ENCODE measurements around the gene MED25. TPM values are rescaled to one million over a fixed set of nuclear protein-coding genes. Genes with fewer than 3 reads are reported as not detected.

The MED25 gene
- total RNA-seq, 5 donors from 2014 or later (not counting 1 experiment from before 2014, with no cell fraction given): 46.0 to 64.1 (median 57.6) TPM

- Mint-ChIP-seq H3K4me3 (no peak overlapping the region), H3K27me3 (no peaks in the 10 kb centered on the region), H3K4me1 (peaks cover 15 to 22% (median 18%) of the 10 kb centered on the region in 3 donors), H3K27ac (no peak overlapping the region), H3K36me3 (peaks cover 42% of the 10 kb centered on the region), H3K9me3 (no peaks in the 10 kb centered on the region)
- WGBS (ENCODE audit: insufficient coverage): 95% methylated on average over 25 of the region's 31 CpGs
- Histone ChIP-seq H3K27me3 (replicated peaks in 1 of 2; ENCODE audit: control insufficient read depth in 2 of 2, extremely low read depth in 1 of 2, insufficient read depth in 2 of 2, low read length in 1 of 2) (no peaks in the 10 kb centered on the region), H3K9me3 (no peaks in the 10 kb centered on the region), H3K36me3 (ENCODE audit: control insufficient read depth in 2 of 2, extremely low read depth in 1 of 2, insufficient read depth in 1 of 2, low read length in 1 of 2) (peaks cover 28 to 57% of the 10 kb centered on the region in 2 donors), H3K27ac (ENCODE audit: low read length) (no peak overlapping the region), H3K4me3 (ENCODE audit: control insufficient read depth in 1 of 2, extremely low read depth in 1 of 2, low read length in 1 of 2) (no peak overlapping the region), H3K4me1 (ENCODE audit: control insufficient read depth in 1 of 2, extremely low read depth in 1 of 2, insufficient read depth in 2 of 2, low read length in 2 of 2) (peaks cover 6 to 18% of the 10 kb centered on the region in 2 experiments)
- no peak for DNase-seq
- ATAC-seq (replicated peaks in 1 of 4): no peak
- POLR2A ChIA-PET: no interaction called here
- CTCF ChIA-PET: interaction anchor here (0.5 to 0.6 kb wide), 2 partner anchors 71 to 354 kb away, joined by 3 read pairs; partner anchors contain the start of gene RCN3 (in 1 of the 2)
These were observed 63.7 kb downstream of the MED25 start for GRCh38 chr19:49881672-49882394.

GRCh38 chr19:49882643-49883042 is 64.6 kb downstream of the MED25 start:
- WGBS (ENCODE audit: insufficient coverage): 95% methylated on average over 14 of the region's 14 CpGs
- Histone ChIP-seq H3K36me3 (ENCODE audit: control insufficient read depth in 2 of 2, extremely low read depth in 1 of 2, insufficient read depth in 1 of 2, low read length in 1 of 2) (peaks cover 32 to 60% of the 10 kb centered on the region in 2 donors), H3K9me3 (no peaks in the 10 kb centered on the region), H3K4me3 (ENCODE audit: control insufficient read depth in 1 of 2, extremely low read depth in 1 of 2, low read length in 1 of 2) (no peak overlapping the region), H3K27me3 (replicated peaks in 1 of 2; ENCODE audit: control insufficient read depth in 2 of 2, extremely low read depth in 1 of 2, insufficient read depth in 2 of 2, low read length in 1 of 2) (no peaks in the 10 kb centered on the region), H3K27ac (ENCODE audit: low read length) (no peak overlapping the region), H3K4me1 (ENCODE audit: control insufficient read depth in 1 of 2, extremely low read depth in 1 of 2, insufficient read depth in 2 of 2, low read length in 2 of 2) (peaks cover 6 to 18% of the 10 kb centered on the region in 2 experiments)
- H3K27ac Mint-ChIP-seq: no peak overlapping the region
- H3K27me3 Mint-ChIP-seq: no peaks in the 10 kb centered on the region
- H3K4me3 Mint-ChIP-seq: no peak overlapping the region
- peaks cover 42% of the 10 kb centered on the region for H3K36me3 Mint-ChIP-seq
- ChIA-PET POLR2A (no interaction called here), CTCF (no interaction called here)
- H3K9me3 Mint-ChIP-seq: no peaks in the 10 kb centered on the region
- peaks cover 15 to 22% (median 18%) of the 10 kb centered on the region in 3 donors for H3K4me1 Mint-ChIP-seq
- DNase-seq: no peak
- ATAC-seq (replicated peaks in 1 of 4): no peak

GRCh38 chr19:49883094-49883493 is 65.0 kb downstream of the MED25 start:
- peaks cover 5 to 15% of the 10 kb centered on the region in 2 experiments for H3K4me1 ChIP-seq (ENCODE audit: control insufficient read depth in 1 of 2, extremely low read depth in 1 of 2, insufficient read depth in 2 of 2, low read length in 2 of 2)
- H3K27me3 ChIP-seq (replicated peaks in 1 of 2; ENCODE audit: control insufficient read depth in 2 of 2, extremely low read depth in 1 of 2, insufficient read depth in 2 of 2, low read length in 1 of 2): no peaks in the 10 kb centered on the region
- 96% methylated on average over 5 of the region's 5 CpGs for WGBS (ENCODE audit: insufficient coverage)
- H3K27ac ChIP-seq (ENCODE audit: low read length): no peak overlapping the region
- peaks cover 40% of the 10 kb centered on the region for H3K36me3 Mint-ChIP-seq
- H3K4me1 Mint-ChIP-seq: peaks cover 12 to 19% (median 15%) of the 10 kb centered on the region in 3 donors
- no peak overlapping the region for H3K27ac Mint-ChIP-seq
- no peak overlapping the region for H3K4me3 ChIP-seq (ENCODE audit: control insufficient read depth in 1 of 2, extremely low read depth in 1 of 2, low read length in 1 of 2)
- no peak for DNase-seq
- ChIA-PET CTCF (no interaction called here), POLR2A (no interaction called here)
- no peak for ATAC-seq (replicated peaks in 1 of 4)
- H3K27me3 Mint-ChIP-seq: no peaks in the 10 kb centered on the region
- H3K9me3 ChIP-seq: no peaks in the 10 kb centered on the region
- no peaks in the 10 kb centered on the region for H3K9me3 Mint-ChIP-seq
- peaks cover 32 to 60% of the 10 kb centered on the region in 2 donors for H3K36me3 ChIP-seq (ENCODE audit: control insufficient read depth in 2 of 2, extremely low read depth in 1 of 2, insufficient read depth in 1 of 2, low read length in 1 of 2)
- no peak overlapping the region for H3K4me3 Mint-ChIP-seq

GRCh38 chr19:49884109-49884508 is 66.0 kb downstream of the MED25 start:
- Histone ChIP-seq H3K4me1 (ENCODE audit: control insufficient read depth in 1 of 2, extremely low read depth in 1 of 2, insufficient read depth in 2 of 2, low read length in 2 of 2) (peaks cover 0 to 5% of the 10 kb centered on the region in 2 experiments), H3K36me3 (ENCODE audit: control insufficient read depth in 2 of 2, extremely low read depth in 1 of 2, insufficient read depth in 1 of 2, low read length in 1 of 2) (peaks cover 32 to 59% of the 10 kb centered on the region in 2 donors), H3K4me3 (ENCODE audit: control insufficient read depth in 1 of 2, extremely low read depth in 1 of 2, low read length in 1 of 2) (no peak overlapping the region), H3K27ac (ENCODE audit: low read length) (no peak overlapping the region), H3K27me3 (replicated peaks in 1 of 2; ENCODE audit: control insufficient read depth in 2 of 2, extremely low read depth in 1 of 2, insufficient read depth in 2 of 2, low read length in 1 of 2) (no peaks in the 10 kb centered on the region), H3K9me3 (no peaks in the 10 kb centered on the region)
- Mint-ChIP-seq H3K4me1 (peaks cover 1 to 9% (median 5%) of the 10 kb centered on the region in 3 donors), H3K27me3 (no peaks in the 10 kb centered on the region), H3K27ac (no peak overlapping the region), H3K36me3 (peaks cover 35% of the 10 kb centered on the region), H3K9me3 (no peaks in the 10 kb centered on the region), H3K4me3 (no peak overlapping the region)
- no peak for ATAC-seq (replicated peaks in 1 of 4)
- CTCF ChIA-PET: no interaction called here
- POLR2A ChIA-PET: no interaction called here
- DNase-seq: no peak
- 97% methylated on average over 15 of the region's 18 CpGs for WGBS (ENCODE audit: insufficient coverage)

- Histone ChIP-seq H3K4me1 (ENCODE audit: control insufficient read depth in 1 of 2, extremely low read depth in 1 of 2, insufficient read depth in 2 of 2, low read length in 2 of 2) (peaks cover 0 to 7% of the 10 kb centered on the region in 2 experiments), H3K27me3 (replicated peaks in 1 of 2; ENCODE audit: control insufficient read depth in 2 of 2, extremely low read depth in 1 of 2, insufficient read depth in 2 of 2, low read length in 1 of 2) (no peaks in the 10 kb centered on the region), H3K4me3 (ENCODE audit: control insufficient read depth in 1 of 2, extremely low read depth in 1 of 2, low read length in 1 of 2) (no peak overlapping the region), H3K36me3 (ENCODE audit: control insufficient read depth in 2 of 2, extremely low read depth in 1 of 2, insufficient read depth in 1 of 2, low read length in 1 of 2) (peaks cover 32 to 54% of the 10 kb centered on the region in 2 donors), H3K27ac (ENCODE audit: low read length) (no peak overlapping the region), H3K9me3 (no peaks in the 10 kb centered on the region)
- Mint-ChIP-seq H3K36me3 (peaks cover 32% of the 10 kb centered on the region), H3K4me1 (peaks cover 0 to 6% (median 5%) of the 10 kb centered on the region in 3 donors), H3K27ac (no peak overlapping the region), H3K4me3 (no peak overlapping the region), H3K27me3 (no peaks in the 10 kb centered on the region), H3K9me3 (no peaks in the 10 kb centered on the region)
- DNase-seq: no peak
- ATAC-seq (replicated peaks in 1 of 4): no peak
- POLR2A ChIA-PET: no interaction called here
- 100% methylated on average over 2 of the region's 3 CpGs for WGBS (ENCODE audit: insufficient coverage)
- CTCF ChIA-PET: no interaction called here
These were observed 66.7 kb downstream of the MED25 start for GRCh38 chr19:49884760-49885159.

Other genes with a start within 250 kb of the MED25 start
- 100 to 1,000 TPM; 152 to 297 (median 176) TPM for gene NOSIP, start 237.7 kb upstream of the MED25 start, total RNA-seq
- 1 to 10 TPM in 3 of 5 donors, under 1 TPM in 2; 0.37 to 1.7 (median 1.2) TPM for gene PRRG2, start 237.0 kb upstream of the MED25 start, total RNA-seq
- gene PRR12, start 227.1 kb upstream of the MED25 start, total RNA-seq: 10 to 100 TPM; 50.8 to 81.7 (median 78.8) TPM
- 10 to 100 TPM in 3 of 5 donors, 1 to 10 TPM in 2; 8.5 to 15.4 (median 13.0) TPM for gene RRAS, start 178.1 kb upstream of the MED25 start, total RNA-seq
- 10 to 100 TPM; 40.0 to 81.9 (median 75.4) TPM for gene SCAF1, start 176.1 kb upstream of the MED25 start, total RNA-seq
- gene IRF3, start 152.4 kb upstream of the MED25 start, total RNA-seq: 100 to 1,000 TPM; 191 to 376 (median 350) TPM
- 10 to 100 TPM; 15.6 to 26.6 (median 24.1) TPM for gene BCL2L12, start 152.4 kb upstream of the MED25 start, total RNA-seq
- 100 to 1,000 TPM in 3 of 5 donors, 10 to 100 TPM in 2; 72.0 to 116 (median 107) TPM for gene PRMT1, start 141.0 kb upstream of the MED25 start, total RNA-seq
- 1 to 10 TPM; 3.5 to 6.4 (median 5.6) TPM for gene ADM5, start 128.7 kb upstream of the MED25 start, total RNA-seq
- 1 to 10 TPM in 4 of 5 donors, not detected in 1; 1.4 to 2.2 (median 1.5) TPM for gene CPT1C, start 127.2 kb upstream of the MED25 start, total RNA-seq
- 1 to 10 TPM in 3 of 5 donors, under 1 TPM in 2; 0.23 to 4.1 (median 2.1) TPM for gene TSKS, start 55.0 kb upstream of the MED25 start, total RNA-seq
- 10 to 100 TPM; 49.6 to 64.8 (median 62.2) TPM for gene AP2A1, start 51.3 kb upstream of the MED25 start, total RNA-seq
- gene FUZ, start 5.0 kb upstream of the MED25 start, total RNA-seq: 10 to 100 TPM; 12.8 to 31.2 (median 23.7) TPM
- 100 to 1,000 TPM; 149 to 165 (median 156) TPM for gene PTOV1, start 32.9 kb downstream of the MED25 start, total RNA-seq
- gene PNKP, start 49.3 kb downstream of the MED25 start, total RNA-seq: 100 to 1,000 TPM; 129 to 209 (median 193) TPM
- 10 to 100 TPM; 13.3 to 24.9 (median 21.4) TPM for gene AKT1S1, start 59.1 kb downstream of the MED25 start, total RNA-seq
- gene TBC1D17, start 59.4 kb downstream of the MED25 start, total RNA-seq: 100 to 1,000 TPM in 1 of 5 donors, 10 to 100 TPM in 4; 46.5 to 102 (median 88.6) TPM
- 10 to 100 TPM in 1 of 5 donors, 1 to 10 TPM in 4; 2.0 to 12.4 (median 4.0) TPM for gene IL4I1, start 78.6 kb downstream of the MED25 start, total RNA-seq
- 10 to 100 TPM in 3 of 5 donors, 1 to 10 TPM in 2; 8.5 to 18.9 (median 11.2) TPM for gene ATF5, start 110.9 kb downstream of the MED25 start, total RNA-seq
- gene NUP62, start 111.2 kb downstream of the MED25 start, total RNA-seq: 10 to 100 TPM; 36.2 to 67.5 (median 59.5) TPM
- gene SIGLEC11, start 142.9 kb downstream of the MED25 start, total RNA-seq: under 1 TPM in 2 of 5 donors, not detected in 3; 0.09 to 0.23 TPM
- gene VRK3, start 207.1 kb downstream of the MED25 start, total RNA-seq: 100 to 1,000 TPM in 2 of 5 donors, 10 to 100 TPM in 3; 84.0 to 104 (median 99.3) TPM
- 10 to 100 TPM in 3 of 5 donors, 1 to 10 TPM in 2; 6.0 to 13.9 (median 10.4) TPM for gene ZNF473, start 207.7 kb downstream of the MED25 start, total RNA-seq

Measured in T-cell (primary cell).